K562 (cell line): ENCODE data around the gene ST6GALNAC1. TPM values are rescaled to one million over a fixed set of nuclear protein-coding genes. Genes with fewer than 3 reads are reported as not detected.

Experiments used
- ATAC-seq: fragments of 200-7000 bp; cut with Tn5 transposase; 3 replicates; pipeline ENCODE4 v1.9.1; 2020; ENCODE audit warnings: moderate library complexity
- BruUV-seq: library from RNA; stranded (reverse); fragments of 400-500 nt; replicated peaks from 2 replicates; lab custom pipeline; 2021; lab: Mats Ljungman, UMichigan
- CTCF ChIA-PET: fragments of 300-600 bp; formaldehyde crosslinking; extraction: SDS; loops from one replicate; lab custom pipeline; 2021; ENCODE audit warnings: low intra/inter-chr PET ratio; lab: Yijun Ruan, JAX
- POLR2A ChIA-PET: fragments of 300-600, 350-650 bp; sonication (Branson Sonifier 250); formaldehyde crosslinking; extraction: SDS; loops from one replicate; lab custom pipeline; 2021; ENCODE audit warnings: antibody characterized with exemption, inconsistent platforms; lab: Yijun Ruan, JAX
- DNase-seq, 4 experiments: peaks; one replicate each; pipeline versions ENCODE4 v3.0.0 to v3.0.0-alpha.2; 2011 to 2018; ENCODE audit warnings: low spot score in 3 of 4, mixed read lengths in 3 of 4; ENCODE audit errors: extremely low read depth in 1 of 4
- FAIRE-seq: peaks from 2 replicates; lab custom pipeline; 2011; peaks lifted over from hg19 to GRCh38; lab: Jason Lieb, UNC
- H2AFZ ChIP-seq: 2 replicates; pipeline ENCODE4 v1.6.0; 2011; ENCODE audit warnings: low read depth, low read length, control low read depth, inconsistent platforms
- H3K27ac ChIP-seq: fragments of 200-600 bp; 3 replicates; pipeline ENCODE4 v1.8.0; 2011; ENCODE audit warnings: low read depth, mild to moderate bottlenecking, control low read depth, inconsistent platforms, low read length, moderate library complexity, mixed read lengths; ENCODE audit errors: extremely low read depth
- H3K27me3 ChIP-seq, 2 experiments: fragments of 300-600 bp in 1 of 2; 2 replicates in 1 of 2; 3 replicates in 1 of 2; pipeline versions ENCODE4 v1.6.0 to v1.8.0; 2011; ENCODE audit warnings: inconsistent platforms in 2 of 2, low read length in 2 of 2, mild to moderate bottlenecking in 1 of 2, mixed read lengths in 1 of 2, moderate library complexity in 1 of 2; ENCODE audit not compliant: control insufficient read depth in 2 of 2, insufficient read depth in 2 of 2
- H3K36me3 ChIP-seq: fragments of 300-600 bp; 3 replicates; pipeline ENCODE4 v1.8.0; 2011; ENCODE audit warnings: mild to moderate bottlenecking, low read length, inconsistent platforms; ENCODE audit not compliant: control insufficient read depth, insufficient read depth
- H3K4me1 ChIP-seq, 2 experiments: fragments of 200-600 bp in 1 of 2; replicated peaks in 1 of 2; 2 replicates in 1 of 2; 3 replicates in 1 of 2; pipeline versions ENCODE4 v1.5.1 to v1.8.0; 2011; ENCODE audit warnings: inconsistent platforms in 2 of 2, low read length in 2 of 2, mild to moderate bottlenecking in 1 of 2, mixed read lengths in 1 of 2, moderate library complexity in 1 of 2; ENCODE audit not compliant: control insufficient read depth in 2 of 2, insufficient read depth in 2 of 2
- H3K4me2 ChIP-seq: 2 replicates; pipeline ENCODE4 v1.6.1; 2011; ENCODE audit warnings: low read length, control low read depth, inconsistent platforms, mixed read lengths; ENCODE audit not compliant: insufficient read depth
- H3K4me3 ChIP-seq: fragments of 200-600 bp; sonication (generic), shearing (Covaris generic); 2 replicates; pipeline ENCODE4 v1.5.1; 2016; ENCODE audit warnings: control low read depth, inconsistent platforms
- H3K79me2 ChIP-seq: fragments of 200-600 bp; 3 replicates; pipeline ENCODE4 v1.8.0; 2011; ENCODE audit warnings: low read length, inconsistent platforms; ENCODE audit not compliant: control insufficient read depth, insufficient read depth
- H3K9ac ChIP-seq, 2 experiments: 2 replicates each; pipeline versions ENCODE4 v1.6.0 to v1.6.1; 2011; ENCODE audit warnings: low read depth in 2 of 2, low read length in 2 of 2, control low read depth in 1 of 2, inconsistent platforms in 1 of 2, mild to moderate bottlenecking in 1 of 2, mixed read lengths in 1 of 2; ENCODE audit not compliant: insufficient read depth in 1 of 2
- H3K9me1 ChIP-seq: one replicate; pipeline ENCODE4 v1.6.0; 2011; ENCODE audit warnings: inconsistent platforms, mild to moderate bottlenecking, low read length, moderate library complexity; ENCODE audit not compliant: control insufficient read depth, insufficient read depth
- H3K9me3 ChIP-seq: replicated peaks from 2 replicates; pipeline ENCODE4 v1.5.1; 2011; ENCODE audit warnings: low read depth, low read length, inconsistent platforms; ENCODE audit not compliant: control insufficient read depth, insufficient read depth
- H4K20me1 ChIP-seq: replicated peaks from 2 replicates; pipeline ENCODE4 v1.6.1; 2011; ENCODE audit warnings: low read length, inconsistent platforms, mixed read lengths; ENCODE audit not compliant: control insufficient read depth, insufficient read depth
- LCOR ChIP-seq: sonication (generic); formaldehyde crosslinking; IDR thresholded peaks from 2 replicates; pipeline ENCODE4 v1.8.0; 2022; ENCODE audit warnings: mild to moderate bottlenecking, missing genetic modification reagents
- ZBTB33 ChIP-seq: sonication (generic); formaldehyde crosslinking; IDR thresholded peaks from 2 replicates; pipeline ENCODE4 v1.8.1; 2023; ENCODE audit warnings: mild to moderate bottlenecking, missing genetic modification reagents
- WGBS: fragments of 100-300 bp; shearing (Covaris generic); methylation state at CpG from one replicate; pipeline ENCODE4 v1.1.6; 2016; ENCODE audit warnings: low coverage, mixed read lengths; ENCODE audit not compliant: insufficient coverage; ENCODE audit errors: missing lambda C conversion rate; 5-methylcytosine and 5-hydroxymethylcytosine counted together
- in situ Hi-C: fragments of 300-500 bp; cut with MboI; formaldehyde crosslinking; loops from 4 replicates; pipeline ENCODE4 v1.15.0; 2018; ENCODE audit warnings: inconsistent platforms, mixed read lengths
- intact Hi-C: fragments of 100-400 bp; cut with micrococcal nuclease; formaldehyde crosslinking; loops from 2 replicates; pipeline ENCODE4 v1.14.2; 2022
- polyA plus RNA-seq, 8 experiments: library from polyadenylated mRNA; depleted of rRNA in 4 of 8; stranded (reverse) in 5 of 8; unstranded in 3 of 8; fragments of >200 nt; fragmentation: Nextera tagmentation in 2 of 8; fragmentation: Illumina TruSeq in 1 of 8; extraction: Ambion mirVana in 2 of 8; extraction: Trizol in 1 of 8; gene quantifications; 2 replicates each; pipeline versions ENCODE4 v1.2.1 to v1.2.3, GENCODE V29; 2011 to 2014; ENCODE audit warnings: inconsistent platforms in 1 of 8, missing spikeins in 1 of 8
- total RNA-seq, 7 experiments: library from RNA; depleted of rRNA in 6 of 7; stranded (reverse); fragments of >200 nt in 6 of 7; fragmentation: Illumina TruSeq in 2 of 7; extraction: Trizol in 2 of 7; gene quantifications; 2 replicates each; pipeline versions ENCODE4 v1.2.1 to v1.2.3, GENCODE V29; 2011 to 2021; ENCODE audit warnings: low replicate concordance in 1 of 7

ST6GALNAC1 gene
- total and polyA plus RNA-seq, 9 of the 15 experiments (the other 6 are each of a cell fraction or from before 2014, with no cell fraction given), result 20.6 to 68.4 (median 50.5) TPM

GRCh38 chr17:76585649-76586593 lies 57.6 kb downstream of the ST6GALNAC1 start, which contains the start of gene ST6GALNAC2:
Gene ST6GALNAC2 (minus strand): TSS chr17:76585860. CDS start chr17:76585808, 52 bp downstream.
- peaks cover 0 to 28% of the 10 kb centered on the region in 2 experiments; a peak in 3 of 5 replicates for H3K4me1 ChIP-seq
- peak within 1 kb of the TSS in 1 of 2 experiments; percentile 68; a peak in 3 of 4 replicates for H3K9ac ChIP-seq
- no peaks in the 10 kb centered on the region for H3K36me3 ChIP-seq
- ChIA-PET POLR2A (interaction anchor here (0.6 kb wide), 2 partner anchors 8 to 19 kb away, joined by 3 to 5 read pairs; no protein-coding TSS in a partner anchor), CTCF (no interaction called here)
- peak; percentile 58 for ATAC-seq
- no peaks in the 10 kb centered on the region for H3K9me1 ChIP-seq
- H3K79me2 ChIP-seq, result no peaks in the 10 kb centered on the region
- DNase-seq, result peak in 2 of 4 experiments; percentile 34 to 44
- in situ Hi-C loops, result no loop called here
- no peaks in the 10 kb centered on the region for H3K9me3 ChIP-seq
- intact Hi-C loops, result no loop called here
- no TSS peak for BruUV-seq
- no peak within 1 kb of the TSS for H3K27ac ChIP-seq
- H3K4me2 ChIP-seq, result peak within 1 kb of the TSS; percentile 37
- no peak for FAIRE-seq
- no peaks in the 10 kb centered on the region for H4K20me1 ChIP-seq
- TF ChIP-seq LCOR (CRISPR knock-in tag) (no peak), ZBTB33 (CRISPR knock-in tag) (peak; percentile 86)
- H3K27me3 ChIP-seq, result peaks cover 0 to 6% of the 10 kb centered on the region in 2 experiments; a peak in 2 of 5 replicates
- 52% methylated on average over 20 of the region's 84 CpGs for WGBS
- H2AFZ ChIP-seq, result peak within 1 kb of the TSS; percentile 40; the same call in 1 of the 2 replicates
- peak within 1 kb of the TSS; percentile 13; the same call in 1 of the 2 replicates for H3K4me3 ChIP-seq
